H9 (cell line): ENCODE measurements around the gene L3MBTL1. TPM values are rescaled to one million over a fixed set of nuclear protein-coding genes. Genes with fewer than 3 reads are reported as not detected.

ENCODE experiments used
- DNase-seq: peaks from one replicate; pipeline ENCODE4 v3.0.0-alpha.2; 2017
- H2AFZ ChIP-seq: one replicate; pipeline ENCODE4 v1.6.1; 2013; ENCODE audit warnings: mild to moderate bottlenecking, low read length, control low read depth, moderate library complexity
- H2AK5ac ChIP-seq: 2 replicates; pipeline ENCODE4 v1.6.1; 2013; ENCODE audit warnings: low read length, control low read depth, mixed read lengths; ENCODE audit not compliant: insufficient read length
- H2BK120ac ChIP-seq: one replicate; pipeline ENCODE4 v1.6.1; 2013; ENCODE audit warnings: low read depth, mild to moderate bottlenecking, low read length, control low read depth, inconsistent platforms; ENCODE audit not compliant: poor library complexity, severe bottlenecking
- H2BK12ac ChIP-seq: 2 replicates; pipeline ENCODE4 v1.6.1; 2013; ENCODE audit warnings: low read length, control low read depth, mixed read lengths, low read depth; ENCODE audit not compliant: insufficient read length
- H2BK15ac ChIP-seq: 2 replicates; pipeline ENCODE4 v1.6.1; 2013; ENCODE audit warnings: low read depth, low read length, control low read depth
- H2BK20ac ChIP-seq: one replicate; pipeline ENCODE4 v1.6.1; 2013; ENCODE audit warnings: low read depth, mild to moderate bottlenecking, low read length, control low read depth, inconsistent platforms; ENCODE audit not compliant: poor library complexity, severe bottlenecking
- H2BK5ac ChIP-seq: 2 replicates; pipeline ENCODE4 v1.6.1; 2013; ENCODE audit warnings: low read length, control low read depth, mixed read lengths; ENCODE audit not compliant: insufficient read length
- H3K14ac ChIP-seq: 2 replicates; pipeline ENCODE4 v1.6.1; 2013; ENCODE audit warnings: low read length, control low read depth; ENCODE audit not compliant: insufficient read depth
- H3K18ac ChIP-seq: 2 replicates; pipeline ENCODE4 v1.6.1; 2013; ENCODE audit warnings: low read depth, mild to moderate bottlenecking, mixed read lengths, low read length, control low read depth; ENCODE audit not compliant: insufficient read length
- H3K23ac ChIP-seq: 2 replicates; pipeline ENCODE4 v1.6.1; 2013; ENCODE audit warnings: low read length, control low read depth, mixed read lengths, low read depth; ENCODE audit not compliant: insufficient read length
- H3K23me2 ChIP-seq: 2 replicates; pipeline ENCODE4 v1.6.1; 2013; ENCODE audit warnings: low read depth, mild to moderate bottlenecking, mixed read lengths, low read length, control low read depth; ENCODE audit not compliant: insufficient read length, poor library complexity, severe bottlenecking
- H3K27ac ChIP-seq: 2 replicates; pipeline ENCODE4 v1.5.1; 2013; ENCODE audit warnings: low read length, control low read depth, mixed read lengths, low read depth; ENCODE audit not compliant: insufficient read length
- H3K27me3 ChIP-seq: 2 replicates; pipeline ENCODE4 v1.6.1; 2013; ENCODE audit warnings: low read length, control low read depth, inconsistent platforms; ENCODE audit not compliant: insufficient read depth
- H3K4ac ChIP-seq: 2 replicates; pipeline ENCODE4 v1.6.1; 2013; ENCODE audit warnings: low read depth, mild to moderate bottlenecking, control low read depth, inconsistent platforms, low read length, moderate library complexity
- H3K4me1 ChIP-seq: 2 replicates; pipeline ENCODE4 v1.6.1; 2013; ENCODE audit warnings: low read length, control low read depth, inconsistent platforms; ENCODE audit not compliant: insufficient read depth
- H3K4me2 ChIP-seq: 2 replicates; pipeline ENCODE4 v1.6.1; 2013; ENCODE audit warnings: low read length, control low read depth, mixed read lengths; ENCODE audit not compliant: insufficient read length, insufficient read depth
- H3K56ac ChIP-seq: 2 replicates; pipeline ENCODE4 v1.6.1; 2013; ENCODE audit warnings: low read depth, mild to moderate bottlenecking, mixed read lengths, low read length, control low read depth; ENCODE audit not compliant: insufficient read length
- H3K79me1 ChIP-seq: 2 replicates; pipeline ENCODE4 v1.6.1; 2013; ENCODE audit warnings: low read depth, mild to moderate bottlenecking, moderate library complexity, low read length, control low read depth, inconsistent platforms; ENCODE audit not compliant: insufficient read depth, poor library complexity, severe bottlenecking
- H3K79me2 ChIP-seq: 2 replicates; pipeline ENCODE4 v1.6.1; 2013; ENCODE audit warnings: low read length, control low read depth, inconsistent platforms; ENCODE audit not compliant: insufficient read depth
- H3K9ac ChIP-seq: 2 replicates; pipeline ENCODE4 v1.6.1; 2013; ENCODE audit warnings: low read length, control low read depth, mixed read lengths; ENCODE audit not compliant: insufficient read length; ENCODE audit errors: extremely low read depth
- H3K9me3 ChIP-seq: one replicate; pipeline ENCODE4 v1.6.1; 2013; ENCODE audit warnings: low read depth, low read length, inconsistent platforms; ENCODE audit not compliant: control insufficient read depth
- H3T11ph ChIP-seq: one replicate; pipeline ENCODE4 v1.6.1; 2013; ENCODE audit warnings: mild to moderate bottlenecking, low read length, control low read depth, inconsistent platforms
- H4K20me1 ChIP-seq: one replicate; pipeline ENCODE4 v1.6.1; 2013; ENCODE audit not compliant: control insufficient read depth, insufficient read length, insufficient read depth
- H4K5ac ChIP-seq: 2 replicates; pipeline ENCODE4 v1.6.1; 2013; ENCODE audit warnings: low read depth, mild to moderate bottlenecking, mixed read lengths, low read length, control low read depth; ENCODE audit not compliant: insufficient read length
- H4K8ac ChIP-seq: replicated peaks from 2 replicates; pipeline ENCODE4 v1.6.1; 2013; ENCODE audit warnings: low read length, control low read depth, mixed read lengths, low read depth; ENCODE audit not compliant: insufficient read length
- H4K91ac ChIP-seq: 2 replicates; pipeline ENCODE4 v1.6.1; 2013; ENCODE audit warnings: low read depth, mild to moderate bottlenecking, moderate library complexity, mixed read lengths, low read length, control low read depth; ENCODE audit not compliant: insufficient read length
- H3K27ac Mint-ChIP-seq, 3 experiments: 2 replicates in 2 of 3; 3 replicates in 1 of 3; pipeline ENCODE4 v1.8.0; 2020 to 2021; ENCODE audit warnings: mixed read lengths in 3 of 3, mild to moderate bottlenecking in 1 of 3, moderate library complexity in 1 of 3
- H3K27me3 Mint-ChIP-seq: 2 replicates; pipeline ENCODE4 v1.8.0; 2021; ENCODE audit warnings: low read depth, mild to moderate bottlenecking, moderate library complexity, mixed read lengths
- H3K36me3 Mint-ChIP-seq, 3 experiments: 2 replicates in 2 of 3; 3 replicates in 1 of 3; pipeline ENCODE4 v1.8.0; 2020 to 2021; ENCODE audit warnings: low read depth in 3 of 3, mixed read lengths in 3 of 3; ENCODE audit not compliant: insufficient read depth in 1 of 3
- H3K4me1 Mint-ChIP-seq, 2 experiments: 2 replicates each; pipeline ENCODE4 v1.8.0; 2020; ENCODE audit warnings: mixed read lengths in 2 of 2
- H3K4me3 Mint-ChIP-seq, 2 experiments: 2 replicates in 1 of 2; 3 replicates in 1 of 2; pipeline ENCODE4 v1.8.0; 2020 to 2021; ENCODE audit warnings: mild to moderate bottlenecking in 2 of 2, mixed read lengths in 2 of 2, moderate library complexity in 1 of 2
- H3K9me3 Mint-ChIP-seq, 2 experiments: 2 replicates in 1 of 2; 3 replicates in 1 of 2; pipeline ENCODE4 v1.8.0; 2020; ENCODE audit warnings: mild to moderate bottlenecking in 2 of 2, mixed read lengths in 2 of 2, moderate library complexity in 1 of 2
- WGBS: extraction: QIAGEN DNeasy Blood & Tissue Kit; methylation state at CpG from one replicate; pipeline ENCODE4 v1.1.7; 2013; ENCODE audit warnings: missing lambda C conversion rate, low lambda C conversion rate, mixed read lengths; ENCODE audit not compliant: insufficient read length; ENCODE audit errors: extremely low coverage; 5-methylcytosine and 5-hydroxymethylcytosine counted together
- total RNA-seq: library from RNA; stranded (reverse); gene quantifications from 2 replicates; pipeline ENCODE4 v1.2.1, GENCODE V29; 2021
- TF ChIP-seq, protein P1 (sequence below): fragments of 200-600 bp; sonication (generic); conservative IDR thresholded peaks from 3 replicates; pipeline ENCODE4 v1.8.0; 2021; ENCODE audit warnings: antibody characterized with exemption, mild to moderate bottlenecking

L3MBTL1 gene
- total RNA-seq, 1 experiment from 2014 or later = 19.9 TPM

DNA sequence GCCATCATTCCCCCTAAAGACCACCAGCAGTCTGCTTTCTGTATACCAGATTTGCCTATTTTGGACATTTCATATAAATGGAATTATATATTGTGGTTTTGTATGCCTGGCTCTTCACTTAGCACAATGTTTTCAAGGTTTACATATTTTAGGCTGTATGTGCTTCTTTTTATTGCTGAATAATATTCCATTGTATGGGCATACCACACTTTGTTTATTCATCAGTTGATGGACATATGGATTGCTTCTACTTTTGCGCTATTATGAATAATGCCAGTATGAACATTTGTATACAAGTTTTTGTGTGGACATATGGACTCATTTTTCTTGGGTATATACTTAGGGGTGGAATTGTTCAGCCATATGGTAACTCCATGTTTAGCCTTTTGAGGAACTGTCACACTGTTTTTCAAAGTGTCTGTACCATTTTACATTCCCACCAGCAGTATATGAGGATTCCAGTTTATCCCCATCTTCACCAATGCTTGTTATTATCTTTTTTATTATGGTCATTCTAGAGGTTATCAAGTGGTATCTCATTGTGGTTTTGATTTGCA is 12.7 kb downstream of the L3MBTL1 start:
- no peak for DNase-seq
- H2AFZ ChIP-seq = no peak overlapping the region
- H3K79me1 ChIP-seq = no peaks in the 10 kb centered on the region
- WGBS = no CpG with 5 or more reads among the region's 1 CpG
- H4K5ac ChIP-seq = no peak overlapping the region
- H3K4me2 ChIP-seq = no peak overlapping the region
- H2BK15ac ChIP-seq = no peak overlapping the region
- H2BK20ac ChIP-seq = no peak overlapping the region
- no peak overlapping the region for H3K56ac ChIP-seq
- no peaks in the 10 kb centered on the region for H3K23me2 ChIP-seq
- H3K14ac ChIP-seq = no peak overlapping the region
- TF ChIP-seq, protein P1, sequence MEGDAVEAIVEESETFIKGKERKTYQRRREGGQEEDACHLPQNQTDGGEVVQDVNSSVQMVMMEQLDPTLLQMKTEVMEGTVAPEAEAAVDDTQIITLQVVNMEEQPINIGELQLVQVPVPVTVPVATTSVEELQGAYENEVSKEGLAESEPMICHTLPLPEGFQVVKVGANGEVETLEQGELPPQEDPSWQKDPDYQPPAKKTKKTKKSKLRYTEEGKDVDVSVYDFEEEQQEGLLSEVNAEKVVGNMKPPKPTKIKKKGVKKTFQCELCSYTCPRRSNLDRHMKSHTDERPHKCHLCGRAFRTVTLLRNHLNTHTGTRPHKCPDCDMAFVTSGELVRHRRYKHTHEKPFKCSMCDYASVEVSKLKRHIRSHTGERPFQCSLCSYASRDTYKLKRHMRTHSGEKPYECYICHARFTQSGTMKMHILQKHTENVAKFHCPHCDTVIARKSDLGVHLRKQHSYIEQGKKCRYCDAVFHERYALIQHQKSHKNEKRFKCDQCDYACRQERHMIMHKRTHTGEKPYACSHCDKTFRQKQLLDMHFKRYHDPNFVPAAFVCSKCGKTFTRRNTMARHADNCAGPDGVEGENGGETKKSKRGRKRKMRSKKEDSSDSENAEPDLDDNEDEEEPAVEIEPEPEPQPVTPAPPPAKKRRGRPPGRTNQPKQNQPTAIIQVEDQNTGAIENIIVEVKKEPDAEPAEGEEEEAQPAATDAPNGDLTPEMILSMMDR = no peak
- Mint-ChIP-seq H3K36me3 (peaks cover 13 to 37% (median 26%) of the 10 kb centered on the region in 3 experiments), H3K27me3 (no peaks in the 10 kb centered on the region), H3K27ac (no peak overlapping the region), H3K4me1 (peaks cover 3 to 4% of the 10 kb centered on the region in 2 experiments; a peak in 3 of 4 replicates), H3K9me3 (no peaks in the 10 kb centered on the region; a peak in 3 of 5 replicates), H3K4me3 (no peak overlapping the region)
- no peaks in the 10 kb centered on the region for H3K4me1 ChIP-seq
- no peak overlapping the region for H2BK5ac ChIP-seq
- no peak overlapping the region for H3K23ac ChIP-seq
- 0 out of 2 replicates have a peak, but pooled peaks cover 1% of the 10 kb centered on the region for H3K79me2 ChIP-seq
- no peak overlapping the region for H3T11ph ChIP-seq
- H2BK12ac ChIP-seq = no peak overlapping the region
- H4K8ac ChIP-seq = no peak overlapping the region
- no peaks in the 10 kb centered on the region for H3K27me3 ChIP-seq
- no peak overlapping the region for H2AK5ac ChIP-seq
- H2BK120ac ChIP-seq = no peak overlapping the region
- H3K18ac ChIP-seq = no peak overlapping the region
- no peaks in the 10 kb centered on the region for H3K9me3 ChIP-seq
- no peak overlapping the region for H3K4ac ChIP-seq
- no peaks in the 10 kb centered on the region for H4K20me1 ChIP-seq
- no peak overlapping the region for H4K91ac ChIP-seq
- no peak overlapping the region for H3K27ac ChIP-seq
- H3K9ac ChIP-seq = no peak overlapping the region
